GM10248 (cell line): ENCODE data around the gene TPSG1.

Experiments used
- CTCF ChIA-PET: fragments of 300-600 bp; sonication (Branson Sonifier 250); formaldehyde crosslinking; extraction: SDS; loops from one replicate; lab custom pipeline; 2021; ENCODE audit warnings: antibody characterized with exemption; lab: Yijun Ruan, JAX
- POLR2A ChIA-PET: fragments of 350-650 bp; sonication (Branson Sonifier 250); formaldehyde crosslinking; extraction: SDS; loops from one replicate; lab custom pipeline; 2020; ENCODE audit warnings: antibody characterized with exemption; lab: Yijun Ruan, JAX
- DNase-seq: peaks from one replicate; pipeline ENCODE4 v3.0.0; 2012; ENCODE audit errors: extremely low spot score
- TF ChIP-seq, protein P1 (sequence below): IDR thresholded peaks from 2 replicates; pipeline ENCODE4 v1.5.1; 2012; ENCODE audit warnings: mild to moderate bottlenecking, low read depth; ENCODE audit errors: extremely low read depth, missing control alignments, control extremely low read depth

TPSG1 gene

DNA sequence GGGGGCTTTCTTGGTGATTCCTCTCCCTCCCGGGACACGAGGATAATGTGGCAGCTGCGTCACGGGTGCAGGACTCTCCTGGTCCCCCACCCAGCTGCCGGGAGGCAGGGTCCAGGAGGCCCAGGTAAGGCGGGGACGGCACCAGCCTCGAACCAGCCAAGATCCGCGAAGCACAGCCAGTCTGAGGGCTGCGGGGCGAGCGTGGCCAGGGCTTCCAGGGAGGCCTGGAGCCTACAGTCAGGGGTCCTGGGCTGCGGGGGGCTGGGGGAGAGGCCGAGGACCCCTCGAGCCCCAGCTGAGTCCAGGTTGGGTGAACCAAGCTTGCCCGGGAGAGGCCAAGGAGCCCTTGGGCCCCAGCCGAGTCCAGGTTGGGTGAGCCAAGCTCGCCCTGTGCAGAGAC, 40.8 kb upstream of the TPSG1 start:
- TF ChIP-seq, protein P1, sequence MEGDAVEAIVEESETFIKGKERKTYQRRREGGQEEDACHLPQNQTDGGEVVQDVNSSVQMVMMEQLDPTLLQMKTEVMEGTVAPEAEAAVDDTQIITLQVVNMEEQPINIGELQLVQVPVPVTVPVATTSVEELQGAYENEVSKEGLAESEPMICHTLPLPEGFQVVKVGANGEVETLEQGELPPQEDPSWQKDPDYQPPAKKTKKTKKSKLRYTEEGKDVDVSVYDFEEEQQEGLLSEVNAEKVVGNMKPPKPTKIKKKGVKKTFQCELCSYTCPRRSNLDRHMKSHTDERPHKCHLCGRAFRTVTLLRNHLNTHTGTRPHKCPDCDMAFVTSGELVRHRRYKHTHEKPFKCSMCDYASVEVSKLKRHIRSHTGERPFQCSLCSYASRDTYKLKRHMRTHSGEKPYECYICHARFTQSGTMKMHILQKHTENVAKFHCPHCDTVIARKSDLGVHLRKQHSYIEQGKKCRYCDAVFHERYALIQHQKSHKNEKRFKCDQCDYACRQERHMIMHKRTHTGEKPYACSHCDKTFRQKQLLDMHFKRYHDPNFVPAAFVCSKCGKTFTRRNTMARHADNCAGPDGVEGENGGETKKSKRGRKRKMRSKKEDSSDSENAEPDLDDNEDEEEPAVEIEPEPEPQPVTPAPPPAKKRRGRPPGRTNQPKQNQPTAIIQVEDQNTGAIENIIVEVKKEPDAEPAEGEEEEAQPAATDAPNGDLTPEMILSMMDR = no peak
- ChIA-PET POLR2A (no interaction called here), CTCF (no interaction called here)

DNA sequence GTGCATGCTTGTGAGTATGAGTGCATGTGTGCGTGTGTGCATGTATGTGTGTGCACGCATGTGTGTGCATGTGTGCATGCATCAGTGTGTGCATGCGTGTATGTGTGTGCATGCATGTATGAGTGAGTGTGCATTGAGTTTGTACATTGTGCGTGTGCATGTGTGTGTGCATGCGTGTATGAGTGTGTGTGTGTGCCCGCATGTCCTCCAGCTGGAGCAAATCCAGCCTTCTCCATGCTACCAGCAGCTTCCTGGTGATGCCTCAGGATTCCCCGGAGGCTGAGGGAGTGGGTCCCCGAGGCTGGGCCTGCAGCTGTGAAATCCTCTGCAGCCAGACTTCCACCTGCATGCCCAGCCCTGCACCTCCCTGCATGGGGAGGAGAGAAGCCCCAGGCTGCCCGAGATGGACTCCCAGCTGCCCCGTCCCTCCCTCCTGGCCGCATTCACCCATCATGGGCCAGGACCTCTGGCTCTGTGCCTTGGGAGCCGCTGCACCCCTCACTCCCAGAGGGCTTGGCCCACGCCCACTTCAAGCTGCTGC, 40.1 kb upstream of the TPSG1 start:
- ChIA-PET POLR2A (no interaction called here), CTCF (no interaction called here)
- no peak for DNase-seq
- TF ChIP-seq, protein P1 = no peak

More for the DNA sequence above, 40.8 kb upstream of the TPSG1 start:
- no peak for DNase-seq

DNA sequence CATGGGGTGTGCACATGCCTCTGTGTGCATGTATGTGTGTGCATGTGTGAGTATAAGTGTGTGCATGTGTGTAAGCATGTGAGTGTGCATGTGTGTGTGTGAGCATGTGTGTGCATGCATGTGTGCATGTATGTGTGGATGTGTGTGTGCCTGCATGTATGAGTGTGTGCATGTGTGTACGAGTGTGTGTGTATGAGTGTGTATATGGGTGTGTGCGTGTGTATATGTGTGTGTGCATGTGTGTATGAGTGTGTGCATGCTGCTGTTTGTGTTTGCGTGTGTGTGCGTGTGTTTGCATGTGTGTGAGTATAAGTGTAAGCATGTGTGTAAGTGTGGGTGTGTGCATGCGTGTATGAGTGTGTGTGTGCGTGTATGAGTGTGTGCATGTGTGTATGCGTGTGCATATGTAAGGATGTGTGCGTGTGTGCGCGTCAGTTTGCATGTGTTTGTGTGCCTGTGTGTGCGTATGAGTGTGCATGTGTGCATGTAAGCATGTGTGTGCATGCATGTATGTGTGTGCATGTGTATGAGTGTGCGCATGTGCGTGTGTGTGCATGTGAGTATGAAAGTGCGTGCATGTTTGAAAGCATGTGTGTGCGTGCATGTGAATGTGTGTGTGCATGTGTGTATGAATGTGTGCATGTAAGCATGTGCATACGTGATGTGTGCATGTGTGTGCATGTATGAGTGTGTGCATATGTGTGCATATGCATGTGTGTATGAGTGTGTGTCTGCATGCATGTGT, 39.4 kb upstream of the TPSG1 start:
- TF ChIP-seq, protein P1 = no peak
- ChIA-PET CTCF (no interaction called here), POLR2A (no interaction called here)
- no peak for DNase-seq

GRCh38 chr16:1263591-1264344, 38.7 kb upstream of the TPSG1 start:
- ChIA-PET POLR2A (no interaction called here), CTCF (no interaction called here)

DNA sequence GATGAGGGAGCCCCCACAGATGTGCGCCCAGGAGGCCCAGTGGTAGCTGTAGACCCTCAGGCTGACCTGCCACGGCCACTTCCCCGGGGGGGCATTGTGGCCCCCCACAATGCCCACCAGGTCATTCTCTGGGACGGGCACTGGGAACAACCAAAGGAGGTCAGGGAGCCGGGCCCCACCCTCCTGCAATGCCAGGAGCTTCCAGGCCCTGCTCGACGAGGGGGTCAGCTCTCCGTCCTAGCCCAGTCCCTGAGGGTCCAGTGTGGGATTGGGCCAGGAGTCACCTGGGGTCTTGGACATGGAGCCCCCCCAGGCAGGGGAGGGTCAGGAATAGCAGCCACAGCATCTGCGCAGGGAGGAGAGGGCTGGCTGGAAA, 37.8 kb upstream of the TPSG1 start:
- TF ChIP-seq, protein P1 = no peak
- CTCF ChIA-PET = no interaction called here
- POLR2A ChIA-PET = no interaction called here
- DNase-seq = no peak

More at GRCh38 chr16:1263591-1264344, 38.7 kb upstream of the TPSG1 start:
- TF ChIP-seq, protein P1 = no peak
- no peak for DNase-seq

GRCh38 chr16:1262210-1262845, 37.3 kb upstream of the TPSG1 start:
- ChIA-PET POLR2A (no interaction called here), CTCF (interaction anchor here (0.9 kb wide), 1 partner anchor 15 kb away, joined by 3 read pairs; no protein-coding TSS in a partner anchor)
- TF ChIP-seq, protein P1 = no peak
- no peak for DNase-seq
